Bronchial epithelial cell (primary cell): ENCODE data around the gene TMPRSS11F. TPM values are rescaled to one million over a fixed set of nuclear protein-coding genes. Genes with fewer than 3 reads are reported as not detected.

Source experiments
- DNase-seq: peaks from one replicate; pipeline ENCODE4 v3.0.0-alpha.2; 2010; ENCODE audit warnings: low read depth
- FAIRE-seq: peaks from 2 replicates; lab custom pipeline; 2011; peaks lifted over from hg19 to GRCh38; lab: Jason Lieb, UNC
- H3K27me3 ChIP-seq: 2 replicates; pipeline ENCODE4 v1.5.1; 2011; ENCODE audit warnings: low read length; ENCODE audit not compliant: control insufficient read depth, insufficient read depth
- H3K36me3 ChIP-seq: 2 replicates; pipeline ENCODE4 v1.5.1; 2011; ENCODE audit warnings: low read length; ENCODE audit not compliant: control insufficient read depth, insufficient read depth
- H3K4me3 ChIP-seq: 2 replicates; pipeline ENCODE4 v1.5.1; 2011; ENCODE audit warnings: mild to moderate bottlenecking, low read depth, low read length, control low read depth
- CTCF ChIP-seq: IDR thresholded peaks from 2 replicates; pipeline ENCODE4 v1.5.1; 2011; ENCODE audit warnings: mild to moderate bottlenecking, moderate library complexity, low read length, control low read depth, inconsistent platforms; ENCODE audit not compliant: insufficient read depth, severe bottlenecking
- total RNA-seq: library from RNA; depleted of rRNA; stranded (reverse); fragments of >200 nt; gene quantifications from 2 replicates; pipeline ENCODE4 v1.2.1, GENCODE V29; 2014

The TMPRSS11F gene
- total RNA-seq, 1 donor from 2014 or later = 1.6 TPM

GRCh38 chr4:68147079-68147478 lies 17.4 kb upstream of the TMPRSS11F start:
- DNase-seq = no peak

GRCh38 chr4:68145261-68145660 lies 15.6 kb upstream of the TMPRSS11F start:
- Histone ChIP-seq H3K27me3 (no peaks in the 10 kb centered on the region), H3K36me3 (no peaks in the 10 kb centered on the region), H3K4me3 (no peak overlapping the region)
- DNase-seq = no peak
- TF ChIP-seq CTCF = no peak
- no peak for FAIRE-seq

More at GRCh38 chr4:68147079-68147478, 17.4 kb upstream of the TMPRSS11F start:
- TF ChIP-seq CTCF = no peak
- no peak for FAIRE-seq
- no peaks in the 10 kb centered on the region for H3K27me3 ChIP-seq
- H3K4me3 ChIP-seq = no peak overlapping the region
- H3K36me3 ChIP-seq = no peaks in the 10 kb centered on the region

GRCh38 chr4:68141852-68142251 lies 12.2 kb upstream of the TMPRSS11F start:
- H3K27me3 ChIP-seq = no peaks in the 10 kb centered on the region
- H3K36me3 ChIP-seq = no peaks in the 10 kb centered on the region
- no peak for FAIRE-seq
- no peak overlapping the region for H3K4me3 ChIP-seq
- no peak for DNase-seq
- no peak for TF ChIP-seq CTCF

- FAIRE-seq = no peak
- DNase-seq = no peak
- H3K4me3 ChIP-seq = no peak overlapping the region
- H3K27me3 ChIP-seq = no peaks in the 10 kb centered on the region
- H3K36me3 ChIP-seq = no peaks in the 10 kb centered on the region
- TF ChIP-seq CTCF = no peak
These were observed 2.7 kb upstream of the TMPRSS11F start for GRCh38 chr4:68132342-68132741.

- no peak for DNase-seq
- H3K27me3 ChIP-seq = no peaks in the 10 kb centered on the region
- TF ChIP-seq CTCF = no peak
- H3K4me3 ChIP-seq = no peak overlapping the region
- FAIRE-seq = no peak
- no peaks in the 10 kb centered on the region for H3K36me3 ChIP-seq
These were observed 5.4 kb downstream of the TMPRSS11F start for GRCh38 chr4:68124262-68124661.

- Histone ChIP-seq H3K27me3 (no peaks in the 10 kb centered on the region), H3K4me3 (no peak overlapping the region), H3K36me3 (no peaks in the 10 kb centered on the region)
- DNase-seq = no peak
- TF ChIP-seq CTCF = no peak
- FAIRE-seq = no peak
These were observed 6.1 kb downstream of the TMPRSS11F start for GRCh38 chr4:68123525-68123924.
